OCI-LY7 (cell line): ENCODE results near the gene IFT57. TPM values are rescaled to one million over a fixed set of nuclear protein-coding genes. Genes with fewer than 3 reads are reported as not detected.

Source experiments
- BruUV-seq: library from RNA; stranded (reverse); fragments of 400-500 nt; replicated peaks from 2 replicates; lab custom pipeline; 2021; lab: Mats Ljungman, UMichigan
- CTCF ChIA-PET: fragments of 300-600 bp; sonication (Branson Sonifier 250); formaldehyde crosslinking; loops from one replicate; lab custom pipeline; 2022; ENCODE audit warnings: antibody characterized with exemption; ENCODE audit not compliant: unreplicated experiment; lab: Charles Lee
- POLR2A ChIA-PET: fragments of 300-600 bp; sonication (Branson Sonifier 250); formaldehyde crosslinking; loops from one replicate; lab custom pipeline; 2022; ENCODE audit warnings: antibody characterized with exemption; lab: Charles Lee
- DNase-seq: peaks from one replicate; pipeline ENCODE4 v3.0.0-alpha.2; 2015; ENCODE audit warnings: low spot score
- H2AFZ ChIP-seq: fragments of 200-600 bp; sonication (generic), shearing (Covaris generic); 2 replicates; pipeline ENCODE4 v1.6.1; 2014; ENCODE audit warnings: mild to moderate bottlenecking, antibody characterized with exemption, low read length, moderate library complexity
- H3K27ac ChIP-seq: fragments of 200-600 bp; sonication (generic); 2 replicates; pipeline ENCODE4 v1.5.1; 2014; ENCODE audit warnings: mixed run types, low read depth, mild to moderate bottlenecking, moderate library complexity, low read length, inconsistent platforms; ENCODE audit not compliant: poor library complexity, severe bottlenecking
- H3K36me3 ChIP-seq: fragments of 200-600 bp; sonication (generic); 2 replicates; pipeline ENCODE4 v1.6.1; 2014; ENCODE audit warnings: mild to moderate bottlenecking, antibody characterized with exemption, low read length, moderate library complexity, mixed read lengths; ENCODE audit not compliant: insufficient read depth
- H3K4me1 ChIP-seq: fragments of 200-600 bp; sonication (generic); 2 replicates; pipeline ENCODE4 v1.5.1; 2014; ENCODE audit warnings: mild to moderate bottlenecking, low read length; ENCODE audit not compliant: insufficient read depth, poor library complexity, severe bottlenecking
- H3K4me2 ChIP-seq: fragments of 200-600 bp; sonication (generic); 2 replicates; pipeline ENCODE4 v1.6.1; 2014; ENCODE audit warnings: mild to moderate bottlenecking, low read length
- H3K4me3 ChIP-seq: fragments of 200-600 bp; sonication (generic); 2 replicates; pipeline ENCODE4 v1.5.1; 2014; ENCODE audit warnings: mild to moderate bottlenecking, low read depth, low read length; ENCODE audit not compliant: poor library complexity, severe bottlenecking
- H3K79me2 ChIP-seq: fragments of 200-600 bp; sonication (generic); 2 replicates; pipeline ENCODE4 v1.6.1; 2016; ENCODE audit warnings: low read depth, mild to moderate bottlenecking, low read length, moderate library complexity, mixed read lengths; ENCODE audit not compliant: insufficient read depth
- H3K9me2 ChIP-seq: fragments of 200-600 bp; sonication (generic); 2 replicates; pipeline ENCODE4 v1.6.1; 2016; ENCODE audit warnings: mild to moderate bottlenecking, low read length, mixed read lengths; ENCODE audit not compliant: insufficient read depth
- H3K9me3 ChIP-seq: fragments of 200-600 bp; sonication (generic); 2 replicates; pipeline ENCODE4 v1.6.1; 2014; ENCODE audit warnings: mild to moderate bottlenecking, mixed run types, low read length, mixed read lengths
- H4K20me1 ChIP-seq: fragments of 200-600 bp; sonication (generic); 2 replicates; pipeline ENCODE4 v1.6.1; 2014; ENCODE audit warnings: mild to moderate bottlenecking, antibody characterized with exemption, low read length, moderate library complexity, mixed read lengths; ENCODE audit not compliant: insufficient read depth
- EZH2phosphoT487 ChIP-seq: fragments of 200-600 bp; sonication (generic); IDR thresholded peaks from 2 replicates; pipeline ENCODE4 v1.6.1; 2018; ENCODE audit warnings: low read depth, borderline replicate concordance, mild to moderate bottlenecking, mixed run types, antibody characterized with exemption, low read length, moderate library complexity, mixed read lengths
- intact Hi-C: fragments of 100-400 bp; cut with micrococcal nuclease; formaldehyde crosslinking; loops from one replicate; pipeline ENCODE4 v1.10.0; 2022; ENCODE audit not compliant: unreplicated experiment
- total RNA-seq, 2 experiments: library from RNA; depleted of rRNA in 1 of 2; stranded (reverse); fragments of >200 nt in 1 of 2; shearing (Covaris generic) in 1 of 2; gene quantifications; 2 replicates each; pipeline ENCODE4 v1.2.3, GENCODE V29; 2014 to 2022
- TF ChIP-seq, protein P1 (sequence below): fragments of 200-600 bp; sonication (generic); conservative IDR thresholded peaks from 2 replicates; pipeline ENCODE4 v1.5.1; 2014; ENCODE audit warnings: mild to moderate bottlenecking, antibody characterized with exemption, low read length, moderate library complexity, mixed read lengths

IFT57 gene
- total RNA-seq, 2 experiments from 2014 or later: 44.1 to 68.2 TPM

DNA sequence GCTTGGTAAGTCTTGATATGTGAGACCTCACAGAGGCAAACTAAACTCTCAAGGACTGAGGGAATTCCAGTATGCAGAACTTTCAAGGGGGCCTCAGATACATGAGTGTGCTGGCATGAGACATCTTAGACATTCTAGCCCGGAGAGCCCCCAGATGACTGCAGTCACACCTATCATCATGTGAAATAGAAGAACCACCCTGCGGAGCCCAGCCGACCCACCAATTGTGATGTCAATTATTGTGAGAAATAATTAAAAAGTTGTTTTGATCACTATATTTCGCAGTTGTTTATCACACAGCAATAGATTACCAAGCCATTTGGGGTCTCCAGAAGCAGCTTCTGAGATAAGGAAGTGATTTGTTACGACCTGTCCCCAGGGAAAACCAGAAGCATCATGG, 76.1 kb downstream of the IFT57 start:
- Histone ChIP-seq H3K36me3 (no peaks in the 10 kb centered on the region; the same call in 1 of the 2 replicates), H4K20me1 (no peaks in the 10 kb centered on the region), H3K9me2 (no peaks in the 10 kb centered on the region), H3K79me2 (no peaks in the 10 kb centered on the region), H3K4me1 (no peaks in the 10 kb centered on the region), H3K27ac (no peak overlapping the region), H3K4me3 (no peak overlapping the region), H3K4me2 (no peak overlapping the region), H2AFZ (no peak overlapping the region), H3K9me3 (peaks cover 5% of the 10 kb centered on the region; the same call in 1 of the 2 replicates)
- TF ChIP-seq, protein P1, sequence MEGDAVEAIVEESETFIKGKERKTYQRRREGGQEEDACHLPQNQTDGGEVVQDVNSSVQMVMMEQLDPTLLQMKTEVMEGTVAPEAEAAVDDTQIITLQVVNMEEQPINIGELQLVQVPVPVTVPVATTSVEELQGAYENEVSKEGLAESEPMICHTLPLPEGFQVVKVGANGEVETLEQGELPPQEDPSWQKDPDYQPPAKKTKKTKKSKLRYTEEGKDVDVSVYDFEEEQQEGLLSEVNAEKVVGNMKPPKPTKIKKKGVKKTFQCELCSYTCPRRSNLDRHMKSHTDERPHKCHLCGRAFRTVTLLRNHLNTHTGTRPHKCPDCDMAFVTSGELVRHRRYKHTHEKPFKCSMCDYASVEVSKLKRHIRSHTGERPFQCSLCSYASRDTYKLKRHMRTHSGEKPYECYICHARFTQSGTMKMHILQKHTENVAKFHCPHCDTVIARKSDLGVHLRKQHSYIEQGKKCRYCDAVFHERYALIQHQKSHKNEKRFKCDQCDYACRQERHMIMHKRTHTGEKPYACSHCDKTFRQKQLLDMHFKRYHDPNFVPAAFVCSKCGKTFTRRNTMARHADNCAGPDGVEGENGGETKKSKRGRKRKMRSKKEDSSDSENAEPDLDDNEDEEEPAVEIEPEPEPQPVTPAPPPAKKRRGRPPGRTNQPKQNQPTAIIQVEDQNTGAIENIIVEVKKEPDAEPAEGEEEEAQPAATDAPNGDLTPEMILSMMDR: no peak
- no peak for TF ChIP-seq EZH2phosphoT487
- BruUV-seq: no TSS peak
- ChIA-PET POLR2A (no interaction called here), CTCF (no interaction called here)
- intact Hi-C loops: no loop called here
- no peak for DNase-seq

DNA sequence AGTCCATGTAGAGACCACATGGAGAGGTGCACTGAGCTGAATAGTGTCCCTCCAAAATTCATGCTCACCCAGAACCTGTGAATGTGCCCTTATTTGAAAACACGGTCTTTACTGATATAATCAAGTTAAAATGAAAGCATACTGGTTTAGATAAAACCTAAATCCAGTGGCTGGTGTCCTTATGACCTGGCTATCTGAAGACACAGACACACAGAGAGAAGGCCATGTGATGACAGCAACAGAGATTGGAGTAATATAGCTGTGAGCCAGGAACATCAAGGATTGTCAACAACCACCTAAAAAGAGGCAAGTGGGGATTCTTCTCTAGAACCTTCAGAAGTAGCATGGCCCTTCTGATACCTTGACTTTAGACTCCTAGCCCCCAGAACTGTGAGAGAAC, 76.6 kb downstream of the IFT57 start:
- CTCF ChIA-PET: no interaction called here
- Histone ChIP-seq H3K9me2 (no peaks in the 10 kb centered on the region), H3K27ac (no peak overlapping the region), H2AFZ (no peak overlapping the region), H3K4me3 (no peak overlapping the region), H3K79me2 (no peaks in the 10 kb centered on the region), H4K20me1 (no peaks in the 10 kb centered on the region), H3K4me1 (no peaks in the 10 kb centered on the region), H3K4me2 (no peak overlapping the region), H3K36me3 (no peaks in the 10 kb centered on the region; the same call in 1 of the 2 replicates), H3K9me3 (peaks cover 5% of the 10 kb centered on the region; the same call in 1 of the 2 replicates)
- POLR2A ChIA-PET: no interaction called here
- TF ChIP-seq, protein P1: no peak
- no peak for TF ChIP-seq EZH2phosphoT487
- BruUV-seq: no TSS peak
- intact Hi-C loops: no loop called here
- DNase-seq: no peak

DNA sequence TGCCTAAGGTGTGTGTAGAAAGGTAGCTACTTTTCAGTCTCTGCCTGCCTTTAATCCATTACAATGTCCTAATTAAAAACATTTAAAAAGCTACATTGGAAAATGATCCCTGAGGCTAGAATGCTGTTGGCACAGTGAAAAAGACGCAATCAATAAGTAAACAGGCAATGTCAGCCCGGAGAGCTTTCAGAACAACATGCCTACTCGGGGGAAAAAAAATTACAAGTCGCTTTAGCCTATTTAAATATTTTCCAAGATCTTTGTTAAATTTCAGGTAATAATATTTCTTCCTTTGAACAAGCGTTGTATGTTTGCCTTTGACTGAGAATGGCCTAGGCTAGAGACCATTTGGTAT, 84.8 kb downstream of the IFT57 start:
- no peaks in the 10 kb centered on the region for H3K9me2 ChIP-seq
- ChIA-PET POLR2A (interaction anchor here (0.6 to 1.6 kb wide), 4 partner anchors 11 to 86 kb away, joined by 3 to 10 read pairs (median 4); no protein-coding TSS in a partner anchor), CTCF (no interaction called here)
- H3K4me3 ChIP-seq: no peak overlapping the region
- H4K20me1 ChIP-seq: 0 out of 2 replicates have a peak, but pooled peaks cover 4% of the 10 kb centered on the region
- peaks cover 33% of the 10 kb centered on the region for H3K36me3 ChIP-seq
- no TSS peak for BruUV-seq
- no peak overlapping the region for H2AFZ ChIP-seq
- no peak for DNase-seq
- H3K27ac ChIP-seq: no peak overlapping the region
- peaks cover 28% of the 10 kb centered on the region for H3K4me1 ChIP-seq
- H3K4me2 ChIP-seq: no peak overlapping the region
- peaks cover 14% of the 10 kb centered on the region; the same call in 1 of the 2 replicates for H3K79me2 ChIP-seq
- H3K9me3 ChIP-seq: no peaks in the 10 kb centered on the region
- intact Hi-C loops: no loop called here
- no peak for TF ChIP-seq EZH2phosphoT487
- TF ChIP-seq, protein P1: no peak
